Activated CD8-positive, alpha-beta memory T cell treated with anti-CD3 and anti-CD28 coated beads for 36 hours (primary cell): Measurements from ENCODE around the gene DBR1. TPM values are rescaled to one million over a fixed set of nuclear protein-coding genes. Genes with fewer than 3 reads are reported as not detected.
"Not testable (repeated sequence)": the region's sequence is repeated elsewhere in the genome, so short reads cannot be mapped to it uniquely, and the experiment has no call there.

ENCODE experiments used
- CTCF ChIA-PET: fragments of 350-600 bp; sonication (Branson Sonifier 250); formaldehyde crosslinking; loops from one replicate; lab custom pipeline; 2021; ENCODE audit warnings: antibody characterized with exemption; lab: Charles Lee
- POLR2A ChIA-PET: fragments of 350-600 bp; sonication (Branson Sonifier 250); formaldehyde crosslinking; loops from one replicate; lab custom pipeline; 2021; ENCODE audit warnings: antibody characterized with exemption; lab: Charles Lee
- total RNA-seq, 2 experiments: library from RNA; stranded (reverse); gene quantifications; one replicate each; pipeline ENCODE4 v1.2.3, GENCODE V29; 2021

DBR1 gene
- total RNA-seq, 2 experiments from 2014 or later: 26.2 to 26.7 TPM

DNA sequence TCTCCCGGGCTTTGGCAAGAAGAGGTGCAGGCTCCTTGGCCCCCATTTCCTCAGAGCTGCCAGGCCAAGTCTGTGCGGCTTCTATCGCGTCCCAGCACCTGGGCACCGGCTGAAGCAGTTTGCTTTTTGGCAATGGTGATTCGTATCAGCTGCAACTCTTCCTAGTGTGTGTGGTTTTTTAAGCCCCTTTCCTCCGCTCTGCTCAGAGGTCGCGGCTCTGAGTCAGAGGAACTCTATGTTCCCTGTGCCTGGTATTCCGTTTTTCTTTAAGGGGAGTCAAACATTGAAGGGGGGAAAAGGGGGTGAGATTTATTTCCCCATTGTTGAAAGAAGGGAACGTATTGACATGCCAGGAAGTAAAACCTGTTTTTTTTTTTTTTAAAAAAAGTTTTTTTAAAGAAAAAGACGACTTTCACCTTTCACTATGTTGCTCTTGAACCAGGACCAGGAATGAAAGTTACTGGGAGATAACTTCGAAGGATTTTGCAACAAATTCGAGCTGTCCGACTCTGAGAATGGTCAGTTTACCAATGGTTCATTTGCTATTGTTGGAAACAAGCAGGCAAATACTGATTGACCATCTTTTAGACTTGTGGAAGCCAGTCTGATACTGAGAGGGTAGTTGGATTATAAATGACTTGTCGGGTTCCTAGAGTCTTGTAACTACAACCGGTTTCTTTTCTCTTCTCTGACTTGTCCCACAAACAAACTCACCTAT is 13.5 kb upstream of the DBR1 start:
- ChIA-PET POLR2A (interaction anchor here (2.4 kb wide), 1 partner anchor 14 kb away, joined by 13 read pairs; the partner anchor contains the start of gene DBR1), CTCF (no interaction called here)

DNA sequence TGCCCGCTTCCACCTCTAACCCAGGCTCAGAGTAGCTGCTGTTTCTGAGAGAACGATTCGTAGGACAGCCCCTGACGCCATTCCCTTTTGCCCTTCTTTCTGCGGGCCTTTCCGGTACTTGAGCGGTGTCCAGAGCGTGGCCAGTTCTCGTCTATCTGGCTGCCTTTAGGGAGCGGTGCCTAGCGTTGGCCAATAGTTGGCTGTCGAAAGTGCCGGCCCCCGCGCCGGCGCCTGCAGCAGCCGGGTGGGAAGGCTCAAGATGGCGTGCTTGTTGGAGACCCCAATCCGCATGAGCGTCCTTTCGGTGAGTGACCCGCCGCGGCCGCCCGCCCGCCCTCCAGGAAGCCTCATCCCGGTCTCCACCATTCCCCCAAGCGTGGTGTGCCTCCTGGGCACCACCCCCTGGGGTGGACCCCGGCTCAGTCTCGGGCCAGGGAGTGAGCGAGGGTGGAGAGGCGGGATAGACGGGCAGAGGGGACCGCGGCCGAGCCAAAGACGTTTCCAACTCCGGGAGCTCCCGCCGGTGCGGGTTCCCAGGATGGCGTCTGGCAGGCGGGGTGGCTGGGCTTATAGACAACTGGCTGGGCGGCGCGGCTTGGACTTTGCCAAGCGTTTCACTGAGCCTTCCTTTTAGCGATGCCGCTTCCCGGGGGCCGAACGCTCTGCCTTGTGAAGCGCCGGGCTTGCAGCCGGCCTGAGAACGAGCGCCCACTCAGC is 12.7 kb upstream of the DBR1 start, which contains the start of gene ARMC8:
Gene ARMC8 (plus strand): TSS at position 6 of the 717 bp plus-strand sequence. CDS start 254 bp downstream, at position 260.
- ChIA-PET POLR2A (interaction anchor here (0.6 to 2.4 kb wide), 2 partner anchors 13 to 769 kb away, joined by 6 to 13 read pairs; partner anchors contain the start of gene DBR1), CTCF (no interaction called here)

DNA sequence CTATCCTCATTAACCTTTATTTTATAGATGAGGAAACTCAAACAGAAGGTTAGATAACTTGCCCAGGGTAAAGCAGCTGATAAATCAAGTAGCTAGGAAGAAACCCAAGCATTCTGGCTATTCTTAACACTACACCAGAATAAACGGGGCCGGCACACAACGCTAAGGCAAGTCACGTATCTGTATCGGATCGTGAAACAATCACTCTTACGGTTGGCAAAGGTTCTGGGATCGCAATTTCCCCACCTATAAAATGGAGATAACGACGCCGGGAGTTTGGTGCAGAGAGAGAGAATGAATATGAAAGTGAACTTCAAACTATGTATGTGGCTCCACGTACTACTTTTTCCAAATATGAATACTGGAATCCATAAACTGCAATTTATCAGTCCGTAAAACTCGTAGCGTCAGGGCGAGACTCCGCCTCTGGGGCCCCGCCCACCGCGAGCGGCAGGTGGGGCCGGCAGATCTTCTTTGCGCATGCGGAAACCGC is 12.1 kb upstream of the DBR1 start:
- ChIA-PET CTCF (no interaction called here), POLR2A (interaction anchor here (0.6 to 2.4 kb wide), 2 partner anchors 13 to 770 kb away, joined by 6 to 13 read pairs; partner anchors contain the start of gene DBR1)

DNA sequence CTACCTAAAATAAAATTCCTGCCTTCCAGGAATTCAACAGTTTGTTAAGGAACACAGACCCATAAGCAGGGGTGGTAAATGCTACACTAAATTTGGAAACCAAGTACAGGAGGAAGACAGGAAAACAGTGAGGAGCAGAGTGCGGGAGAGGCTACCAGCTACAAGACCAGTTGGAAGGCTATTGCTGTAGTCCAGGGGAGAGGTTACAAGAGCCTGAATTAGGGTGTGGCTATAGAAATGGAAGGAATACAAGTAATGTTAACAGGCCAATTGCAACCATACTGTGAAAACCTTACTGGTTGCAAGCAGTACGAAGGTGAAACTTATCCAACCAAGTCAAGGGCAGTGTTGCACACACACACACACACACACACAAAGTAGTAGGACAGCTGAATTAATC is 11.5 kb upstream of the DBR1 start:
- POLR2A ChIA-PET: interaction anchor here (2.4 kb wide), 1 partner anchor 12 kb away, joined by 13 read pairs; the partner anchor contains the start of gene DBR1

DNA sequence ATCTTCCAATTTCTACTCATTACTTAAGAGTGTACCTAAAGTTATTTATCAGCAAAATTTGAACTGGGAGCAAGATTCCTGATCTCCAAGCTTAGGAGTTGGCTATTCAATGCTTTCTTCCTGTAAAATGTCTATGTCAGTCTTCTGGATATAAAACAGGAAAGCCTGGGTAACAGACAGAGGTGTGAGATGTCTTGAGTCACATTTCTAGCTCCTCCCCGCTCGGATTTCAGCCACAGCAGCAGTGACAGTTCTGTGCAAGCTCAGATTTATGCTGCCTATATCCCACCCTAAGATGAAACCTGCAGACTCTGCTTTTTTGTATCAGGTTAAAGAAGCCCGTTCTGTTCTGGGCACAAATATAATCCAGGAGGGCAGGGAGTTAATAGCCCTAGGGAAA is 10.3 kb upstream of the DBR1 start:
- ChIA-PET CTCF (interaction anchor here (0.6 kb wide), 1 partner anchor 514 kb away, joined by 4 read pairs; no protein-coding TSS in a partner anchor), POLR2A (no interaction called here)

More for the DNA sequence above, 11.5 kb upstream of the DBR1 start:
- CTCF ChIA-PET: no interaction called here

DNA sequence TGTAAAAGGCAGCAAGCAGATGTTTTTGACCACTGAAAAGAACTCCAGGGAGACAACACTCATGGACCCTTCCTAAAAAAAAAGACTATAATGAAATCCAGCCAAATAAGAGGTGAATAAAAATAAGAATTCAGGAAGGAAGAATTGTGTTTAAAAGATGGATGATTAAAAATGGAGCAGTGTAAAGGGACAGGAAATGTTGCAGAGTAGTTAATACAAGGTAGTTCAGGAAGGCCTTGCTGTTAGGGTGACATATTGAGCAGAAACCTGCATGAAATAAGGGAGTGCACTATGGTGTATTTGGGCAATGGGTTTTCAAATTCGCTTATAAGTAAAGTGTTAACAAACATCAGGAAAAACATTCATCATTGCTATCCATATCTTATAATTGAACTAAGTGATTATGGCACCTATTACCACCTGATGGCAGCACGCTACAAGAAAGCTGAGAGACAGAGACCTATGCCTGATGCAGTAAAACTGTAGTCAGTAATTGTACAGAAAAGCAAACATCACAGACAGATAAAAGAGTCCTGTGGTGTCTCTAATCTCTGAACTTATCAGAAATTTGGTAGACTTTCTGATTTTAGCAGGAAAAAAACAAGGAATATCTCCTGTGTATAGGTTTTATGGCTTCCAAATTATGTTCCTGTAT is 5.8 kb upstream of the DBR1 start:
- CTCF ChIA-PET: no interaction called here

DNA sequence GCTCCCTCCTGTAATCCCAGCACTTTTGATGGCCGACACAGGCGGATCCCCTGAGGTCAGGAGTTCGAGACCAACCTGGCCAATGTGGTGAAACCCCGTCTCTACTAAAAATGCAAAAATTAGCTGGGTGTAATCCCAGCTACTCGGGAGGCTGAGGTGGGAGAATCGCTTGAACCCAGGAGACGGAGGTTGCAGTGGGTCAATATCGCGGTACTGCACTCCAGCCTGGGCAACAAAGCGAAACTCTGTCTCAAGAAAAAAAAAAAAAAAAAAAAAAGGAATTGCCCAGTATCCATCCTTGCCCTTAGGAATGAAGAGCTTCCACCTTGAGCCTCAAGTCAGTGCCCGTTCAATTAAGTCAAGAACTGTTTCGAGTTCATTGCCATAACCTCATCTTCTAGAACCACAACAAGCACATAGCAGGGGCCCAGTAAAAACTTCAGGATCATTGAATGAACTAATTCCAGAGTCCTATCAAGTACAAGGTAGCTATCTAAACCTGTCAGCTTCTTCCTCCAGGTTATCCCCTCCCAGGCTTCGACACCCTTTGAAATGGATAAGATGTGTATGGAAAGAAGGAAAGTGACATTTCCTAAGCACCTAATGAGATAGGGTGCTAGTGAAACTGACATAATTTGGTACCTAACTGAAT is 826 bp downstream of the DBR1 start:
- ChIA-PET CTCF (interaction anchor here (0.6 to 1.6 kb wide), 2 partner anchors 17 to 67 kb away, joined by 4 read pairs; no protein-coding TSS in a partner anchor), POLR2A (interaction anchor here (0.7 to 2.5 kb wide), 3 partner anchors 13 to 1312 kb away, joined by 3 to 13 read pairs (median 4); partner anchors contain the start of genes ARMC8 and NCK1)

More for the DNA sequence above, 5.8 kb upstream of the DBR1 start:
- POLR2A ChIA-PET: no interaction called here

DNA sequence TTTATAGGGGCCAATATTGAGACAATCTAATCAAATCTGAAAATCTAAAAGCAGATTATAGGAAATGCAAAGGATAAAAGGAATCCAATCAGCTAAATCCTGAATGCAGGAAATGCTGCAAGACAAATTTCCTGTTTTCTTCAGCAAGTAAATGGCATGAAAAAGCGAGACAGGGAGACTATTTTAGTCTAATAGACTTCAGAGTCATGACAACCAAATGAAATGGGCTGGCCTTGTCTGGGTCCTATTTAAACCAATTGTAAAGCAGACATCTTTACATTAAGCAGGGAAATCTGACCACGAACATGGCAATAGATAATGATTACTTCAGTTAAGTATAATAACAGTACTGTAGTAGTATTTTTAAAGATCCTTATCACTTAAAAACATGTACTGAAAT is 2.1 kb downstream of the DBR1 start:
- POLR2A ChIA-PET: interaction anchor here (0.5 kb wide), 1 partner anchor 59 kb away, joined by 13 read pairs; no protein-coding TSS in a partner anchor
- CTCF ChIA-PET: interaction anchor here (1.6 kb wide), 1 partner anchor 18 kb away, joined by 4 read pairs; no protein-coding TSS in a partner anchor

DNA sequence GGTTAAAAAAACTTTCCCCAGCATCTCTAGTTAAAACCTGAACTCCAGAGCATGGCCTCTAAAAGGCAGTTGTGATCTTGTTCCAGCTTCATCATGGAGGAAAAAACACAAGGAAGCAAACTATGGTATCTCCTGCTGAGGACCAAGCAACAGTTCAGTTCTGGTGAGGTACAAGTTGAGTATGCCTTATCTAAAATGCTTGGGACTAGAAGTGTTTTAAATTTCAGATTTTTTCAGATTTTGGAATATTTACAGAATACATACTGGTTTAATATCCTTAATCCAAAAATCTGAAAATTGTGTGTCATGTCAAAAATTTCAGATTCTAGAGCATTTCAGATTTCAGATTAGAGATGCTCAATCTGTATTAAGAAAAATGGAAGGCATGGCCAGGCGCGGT is 9.7 kb downstream of the DBR1 start:
- POLR2A ChIA-PET: no interaction called here
- CTCF ChIA-PET: interaction anchor here (0.7 kb wide), 1 partner anchor 339 kb away, joined by 3 read pairs; no protein-coding TSS in a partner anchor

DNA sequence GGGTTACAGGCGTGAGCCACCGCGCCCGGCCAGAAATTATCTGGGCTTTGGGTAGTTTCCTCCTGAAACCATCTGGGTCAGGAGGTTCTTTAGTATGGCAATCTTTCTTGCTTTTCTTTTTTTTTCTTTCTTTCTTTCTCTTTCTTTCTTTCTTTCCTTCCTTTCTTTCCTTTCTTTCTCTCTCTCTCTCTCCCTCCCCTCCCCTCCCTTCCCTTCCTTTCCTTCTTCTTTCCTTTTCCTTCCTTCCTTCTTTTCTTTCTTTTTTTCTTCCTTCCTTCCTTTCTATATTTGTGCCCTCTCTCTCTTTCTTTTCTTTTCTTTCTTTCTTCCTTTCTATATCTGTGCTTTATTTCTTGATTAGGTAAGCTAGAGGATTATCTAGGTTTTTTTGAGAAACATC is 17.0 kb downstream of the DBR1 start:
- ChIA-PET CTCF (no interaction called here), POLR2A (no interaction called here)

DNA sequence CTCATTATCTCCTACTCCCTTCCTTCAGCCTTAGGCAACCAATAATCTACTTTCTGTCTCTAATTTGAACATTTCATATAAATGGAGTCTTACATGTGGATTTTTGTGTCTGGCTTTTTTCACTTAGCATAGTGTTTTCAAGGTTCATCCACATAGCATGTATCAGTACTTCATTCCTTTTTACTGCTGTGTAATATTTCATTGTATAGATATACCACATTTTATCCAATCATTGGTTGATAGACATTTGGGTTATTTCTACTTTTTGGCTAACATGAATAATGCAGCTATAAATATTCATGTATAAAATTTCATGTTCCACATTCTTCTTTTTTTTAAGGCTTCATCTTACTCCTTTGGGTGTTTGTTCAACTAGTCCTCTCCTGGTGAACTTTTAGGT is 20.2 kb downstream of the DBR1 start:
- CTCF ChIA-PET: no interaction called here
- POLR2A ChIA-PET: no interaction called here

DNA sequence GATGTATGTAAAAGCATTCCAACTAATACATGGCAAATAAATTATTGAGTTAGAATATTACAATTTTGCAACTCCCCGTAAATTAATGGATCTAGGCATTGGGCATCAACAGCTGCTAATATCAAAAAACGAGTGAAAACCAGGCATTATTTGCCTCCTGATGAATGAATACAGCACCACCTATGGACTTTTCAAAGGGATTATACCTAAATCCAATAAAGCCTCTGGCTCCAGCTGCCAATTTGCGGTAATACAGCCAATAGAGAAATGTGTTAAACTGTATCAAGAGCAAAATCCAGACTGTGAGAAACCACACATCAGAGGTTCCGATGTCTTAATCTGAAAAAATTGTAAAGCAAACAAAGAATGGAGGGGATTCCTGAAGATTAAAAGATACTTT is 26.2 kb downstream of the DBR1 start:
- POLR2A ChIA-PET: no interaction called here
- CTCF ChIA-PET: no interaction called here

DNA sequence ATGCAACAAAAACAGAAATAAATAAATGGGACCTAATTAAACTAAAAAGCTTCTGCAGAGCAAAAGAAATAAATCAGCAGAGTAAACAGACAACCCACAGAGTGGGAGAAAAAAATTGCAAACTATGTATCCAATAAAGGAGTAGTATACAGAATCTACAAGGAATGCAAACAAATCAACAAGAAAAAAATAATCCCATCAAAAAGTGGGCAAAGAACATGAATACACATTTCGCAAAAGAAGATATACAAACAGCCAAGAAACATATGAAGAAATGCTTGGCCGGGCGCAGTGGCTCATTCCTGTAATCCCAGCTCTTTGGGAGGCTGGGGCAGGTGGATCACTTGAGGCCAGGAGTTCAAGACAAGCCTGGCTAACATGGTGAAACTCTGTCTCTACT is 32.5 kb downstream of the DBR1 start:
- POLR2A ChIA-PET, CTCF ChIA-PET: not testable (repeated sequence)

DNA sequence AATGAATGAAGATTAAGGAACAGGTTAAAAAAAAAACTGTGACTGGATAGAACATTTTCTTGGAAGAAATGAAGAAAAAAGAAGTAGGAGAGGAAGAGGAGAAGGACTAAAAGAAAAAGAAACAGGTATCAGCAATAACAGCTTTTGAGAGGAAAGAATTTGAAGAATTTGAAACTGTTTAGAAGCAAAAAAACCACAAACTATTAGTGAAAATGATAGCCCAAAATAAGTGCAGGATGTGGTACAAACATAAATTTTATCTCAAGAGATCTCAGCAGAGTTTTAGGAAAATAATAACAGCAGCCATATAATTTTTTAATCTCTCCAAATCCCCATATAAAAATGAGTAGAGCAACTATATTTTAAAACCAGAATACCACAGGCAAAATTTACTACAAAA is 33.8 kb downstream of the DBR1 start:
- CTCF ChIA-PET: no interaction called here
- POLR2A ChIA-PET: no interaction called here

DNA sequence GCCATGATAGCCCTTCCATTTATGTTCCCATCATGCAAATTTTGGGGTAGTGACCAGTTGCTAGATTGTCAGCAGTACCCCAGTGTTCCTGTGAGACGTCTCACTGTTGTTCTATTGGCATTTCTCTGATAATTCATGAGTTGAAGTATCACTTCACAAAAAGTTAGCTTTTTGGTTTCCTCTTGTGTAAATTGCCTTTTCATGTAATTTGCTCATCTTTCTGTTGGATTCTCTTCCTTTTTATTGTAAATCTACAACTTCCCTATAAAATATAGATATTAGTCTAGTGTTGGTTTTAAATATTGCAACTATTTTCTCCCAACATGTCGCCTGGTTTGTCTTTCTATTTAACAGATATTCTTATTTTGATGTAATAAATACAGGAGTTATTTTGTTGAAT is 35.0 kb downstream of the DBR1 start:
- ChIA-PET POLR2A (no interaction called here), CTCF (no interaction called here)

DNA sequence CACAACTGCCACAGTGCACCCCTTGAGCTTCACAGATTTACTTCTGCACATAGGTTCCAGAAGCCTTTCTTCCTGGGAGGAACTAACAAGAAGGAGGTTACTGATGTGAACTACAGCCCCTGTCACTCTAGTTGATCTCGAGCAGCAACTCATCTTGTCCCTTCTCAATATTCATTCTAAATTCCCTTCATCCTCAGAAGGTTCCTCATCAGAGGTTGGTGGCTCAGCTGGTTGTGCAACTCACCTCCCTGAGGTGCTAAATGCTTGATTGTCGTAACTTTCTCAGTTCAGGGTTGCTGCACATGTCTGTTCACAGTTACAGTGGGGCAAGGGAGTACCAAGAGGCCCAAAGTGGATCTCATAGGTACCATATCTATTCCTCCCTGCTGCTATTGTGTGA is 36.9 kb downstream of the DBR1 start:
- CTCF ChIA-PET: no interaction called here
- POLR2A ChIA-PET: no interaction called here

DNA sequence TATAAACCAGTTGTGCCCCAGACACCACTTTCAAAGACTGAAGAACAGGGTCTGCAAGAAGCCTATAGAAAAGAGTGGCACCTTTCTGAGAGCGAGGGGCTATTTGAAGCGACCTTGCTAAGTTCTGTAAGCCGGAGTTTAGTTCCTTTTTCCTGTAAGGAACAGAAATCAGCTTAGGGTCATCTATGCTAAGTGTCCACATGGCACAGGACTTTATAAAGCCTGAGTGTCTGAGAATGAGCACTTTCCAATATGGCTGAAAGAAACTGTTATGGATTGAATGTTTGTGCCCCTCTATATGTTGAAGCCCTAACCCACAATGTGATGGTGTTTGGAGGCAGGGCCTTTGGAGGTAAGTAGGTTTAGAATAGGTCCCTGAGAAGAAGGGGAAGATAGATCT is 38.5 kb downstream of the DBR1 start:
- POLR2A ChIA-PET: no interaction called here
- CTCF ChIA-PET: no interaction called here

DNA sequence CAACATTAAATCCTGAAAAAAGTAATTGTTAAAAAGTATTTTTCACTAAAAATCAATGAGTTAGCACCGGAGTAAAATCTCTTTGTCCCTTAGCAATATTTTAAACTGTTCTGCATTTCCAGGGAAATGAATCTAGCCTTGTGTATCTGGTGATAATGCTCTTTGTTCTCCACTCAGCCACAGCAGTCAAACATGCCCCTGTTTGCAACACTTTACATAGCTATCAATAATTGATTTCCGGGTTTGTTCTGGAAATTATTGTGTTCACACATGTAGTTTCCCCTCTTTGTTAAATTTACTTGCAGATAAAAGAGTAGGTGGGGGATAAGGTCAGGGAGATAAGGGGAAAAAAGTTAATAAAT is 38.9 kb downstream of the DBR1 start:
- CTCF ChIA-PET: no interaction called here
- POLR2A ChIA-PET: no interaction called here
